ENCODE results near the gene VCP.

Gene VCP

GRCh38 chr9:35106343-35106730, 33.9 kb upstream of the VCP start:
- no peaks in the 10 kb centered on the region for H3F3A ChIP-seq (ENCODE audit: low read depth)
- H3K9ac ChIP-seq (ENCODE audit: low read depth, low read length, poor library complexity, severe bottlenecking) = no peak overlapping the region
- no peak overlapping the region for H2AFZ ChIP-seq (ENCODE audit: low read length)
- no peak overlapping the region for H3K4me3 ChIP-seq (ENCODE audit: low read length, poor library complexity, severe bottlenecking)
- TF ChIP-seq EZH2phosphoT487 (IDR thresholded peaks at IDR 0.05; ENCODE audit: borderline replicate concordance) = no peak
- TF ChIP-seq CTCF (conservative IDR thresholded peaks at IDR 0.05; ENCODE audit: low read length) = no peak
- H3K36me3 ChIP-seq (ENCODE audit: insufficient read depth, low read length) = peaks cover 12% of the 10 kb centered on the region; the same call in 1 of the 2 replicates
- no peaks in the 10 kb centered on the region for H3K9me2 ChIP-seq (replicated peaks; ENCODE audit: low read depth, low read length)
- H3K4me2 ChIP-seq (ENCODE audit: low read depth, low read length, poor library complexity, severe bottlenecking) = no peak overlapping the region
- H3K79me2 ChIP-seq (ENCODE audit: insufficient read depth, low read length) = peaks cover 19% of the 10 kb centered on the region
- H3K4me1 ChIP-seq (ENCODE audit: insufficient read depth, low read length, poor library complexity, severe bottlenecking) = peaks cover 31% of the 10 kb centered on the region
- H3K9me3 ChIP-seq (ENCODE audit: insufficient read depth, low read depth, low read length) = no peaks in the 10 kb centered on the region
- no peaks in the 10 kb centered on the region for H3K27me3 ChIP-seq (ENCODE audit: insufficient read depth, low read length, poor library complexity, severe bottlenecking)
- peaks cover 4% of the 10 kb centered on the region for H4K20me1 ChIP-seq (ENCODE audit: insufficient read depth, low read length, poor library complexity, severe bottlenecking)

- Histone ChIP-seq H3K4me2 (ENCODE audit: low read depth, low read length, poor library complexity, severe bottlenecking) (no peak overlapping the region), H3K4me3 (ENCODE audit: low read length, poor library complexity, severe bottlenecking) (no peak overlapping the region), H3K9me2 (replicated peaks; ENCODE audit: low read depth, low read length) (no peaks in the 10 kb centered on the region), H4K20me1 (ENCODE audit: insufficient read depth, low read length, poor library complexity, severe bottlenecking) (peaks cover 2% of the 10 kb centered on the region), H2AFZ (ENCODE audit: low read length) (no peak overlapping the region), H3K27me3 (ENCODE audit: insufficient read depth, low read length, poor library complexity, severe bottlenecking) (no peaks in the 10 kb centered on the region), H3F3A (ENCODE audit: low read depth) (no peaks in the 10 kb centered on the region), H3K79me2 (ENCODE audit: insufficient read depth, low read length) (peaks cover 23% of the 10 kb centered on the region), H3K4me1 (ENCODE audit: insufficient read depth, low read length, poor library complexity, severe bottlenecking) (peaks cover 29% of the 10 kb centered on the region), H3K36me3 (ENCODE audit: insufficient read depth, low read length) (peaks cover 12% of the 10 kb centered on the region; the same call in 1 of the 2 replicates), H3K9me3 (ENCODE audit: insufficient read depth, low read depth, low read length) (no peaks in the 10 kb centered on the region), H3K9ac (ENCODE audit: low read depth, low read length, poor library complexity, severe bottlenecking) (no peak overlapping the region)
- no peak for TF ChIP-seq EZH2phosphoT487 (IDR thresholded peaks at IDR 0.05; ENCODE audit: borderline replicate concordance)
- no peak for TF ChIP-seq CTCF (conservative IDR thresholded peaks at IDR 0.05; ENCODE audit: low read length)
These were observed 33.3 kb upstream of the VCP start for GRCh38 chr9:35105571-35106342.

- H3K79me2 ChIP-seq (ENCODE audit: insufficient read depth, low read length) = peaks cover 21% of the 10 kb centered on the region
- no peak overlapping the region for H3K4me2 ChIP-seq (ENCODE audit: low read depth, low read length, poor library complexity, severe bottlenecking)
- TF ChIP-seq EZH2phosphoT487 (IDR thresholded peaks at IDR 0.05; ENCODE audit: borderline replicate concordance) (no peak), CTCF (conservative IDR thresholded peaks at IDR 0.05; ENCODE audit: low read length) (no peak)
- H3K9ac ChIP-seq (ENCODE audit: low read depth, low read length, poor library complexity, severe bottlenecking) = no peak overlapping the region
- no peak overlapping the region for H2AFZ ChIP-seq (ENCODE audit: low read length)
- H3K4me1 ChIP-seq (ENCODE audit: insufficient read depth, low read length, poor library complexity, severe bottlenecking) = peaks cover 22% of the 10 kb centered on the region
- H3F3A ChIP-seq (ENCODE audit: low read depth) = no peaks in the 10 kb centered on the region
- no peaks in the 10 kb centered on the region for H4K20me1 ChIP-seq (ENCODE audit: insufficient read depth, low read length, poor library complexity, severe bottlenecking)
- no peaks in the 10 kb centered on the region for H3K27me3 ChIP-seq (ENCODE audit: insufficient read depth, low read length, poor library complexity, severe bottlenecking)
- no peaks in the 10 kb centered on the region for H3K9me2 ChIP-seq (replicated peaks; ENCODE audit: low read depth, low read length)
- peaks cover 12% of the 10 kb centered on the region; the same call in 1 of the 2 replicates for H3K36me3 ChIP-seq (ENCODE audit: insufficient read depth, low read length)
- no peaks in the 10 kb centered on the region for H3K9me3 ChIP-seq (ENCODE audit: insufficient read depth, low read depth, low read length)
- H3K4me3 ChIP-seq (ENCODE audit: low read length, poor library complexity, severe bottlenecking) = no peak overlapping the region
These were observed 32.7 kb upstream of the VCP start for GRCh38 chr9:35105126-35105525.

Measured in Loucy (cell line).